Endothelial cell of umbilical vein (primary cell): Measurements from ENCODE around the gene CHST11. TPM values are rescaled to one million over a fixed set of nuclear protein-coding genes. Genes with fewer than 3 reads are reported as not detected.

Experiments
- BruUV-seq: library from RNA; stranded (reverse); fragments of 400-500 nt; replicated peaks from 2 replicates; lab custom pipeline; 2021; lab: Mats Ljungman, UMichigan
- CTCF ChIA-PET: fragments of 300-600, 350-600 bp; sonication (Branson Sonifier 250); formaldehyde crosslinking; loops from one replicate; lab custom pipeline; 2021; ENCODE audit warnings: antibody characterized with exemption, inconsistent platforms; lab: Charles Lee
- POLR2A ChIA-PET: fragments of 300-600, 350-600 bp; sonication (Branson Sonifier 250); formaldehyde crosslinking; loops from one replicate; lab custom pipeline; 2021; ENCODE audit warnings: antibody characterized with exemption, inconsistent platforms; lab: Charles Lee
- DNase-seq: peaks from one replicate; pipeline ENCODE4 v3.0.0-alpha.2; 2011; ENCODE audit warnings: low read depth, low spot score
- FAIRE-seq: peaks from 2 replicates; lab custom pipeline; 2011; peaks lifted over from hg19 to GRCh38; lab: Jason Lieb, UNC
- H2AFZ ChIP-seq: 2 replicates; pipeline ENCODE4 v1.6.0; 2012; ENCODE audit warnings: low read depth, low read length, control low read depth, inconsistent platforms
- H3K27ac ChIP-seq: 2 replicates; pipeline ENCODE4 v1.5.1; 2011; ENCODE audit warnings: low read depth, mild to moderate bottlenecking, control low read depth, low read length, moderate library complexity; ENCODE audit not compliant: insufficient read depth
- H3K27me3 ChIP-seq, 2 experiments: 2 replicates each; pipeline versions ENCODE4 v1.6.0 to v1.6.1; 2011; ENCODE audit warnings: low read length in 2 of 2, mixed read lengths in 1 of 2; ENCODE audit not compliant: control insufficient read depth in 2 of 2, insufficient read depth in 2 of 2
- H3K36me3 ChIP-seq, 2 experiments: 2 replicates in 1 of 2; 3 replicates in 1 of 2; pipeline ENCODE4 v1.5.1; 2011; ENCODE audit warnings: low read length in 2 of 2, mild to moderate bottlenecking in 1 of 2, moderate library complexity in 1 of 2; ENCODE audit not compliant: control insufficient read depth in 2 of 2, insufficient read depth in 2 of 2; ENCODE audit errors: extremely low read depth in 1 of 2
- H3K4me1 ChIP-seq: 3 replicates; pipeline ENCODE4 v1.5.1; 2011; ENCODE audit warnings: mild to moderate bottlenecking, low read length; ENCODE audit not compliant: control insufficient read depth, insufficient read depth; ENCODE audit errors: extremely low read depth
- H3K4me2 ChIP-seq: 2 replicates; pipeline ENCODE4 v1.6.1; 2011; ENCODE audit warnings: low read length, control low read depth, mixed read lengths; ENCODE audit not compliant: insufficient read depth
- H3K4me3 ChIP-seq, 3 experiments: fragments of 200-600 bp in 1 of 3; sonication (generic), shearing (Covaris generic) in 1 of 3; replicated peaks in 1 of 3; 2 replicates each; pipeline ENCODE4 v1.5.1; 2011 to 2016; ENCODE audit warnings: control low read depth in 3 of 3, low read length in 3 of 3, mild to moderate bottlenecking in 2 of 3, inconsistent platforms in 1 of 3, low read depth in 1 of 3, moderate library complexity in 1 of 3; ENCODE audit not compliant: insufficient read depth in 1 of 3
- H3K79me2 ChIP-seq: 2 replicates; pipeline ENCODE4 v1.6.0; 2012; ENCODE audit warnings: low read length, inconsistent platforms; ENCODE audit not compliant: control insufficient read depth, insufficient read depth
- H3K9ac ChIP-seq: replicated peaks from 2 replicates; pipeline ENCODE3; 2011; ENCODE audit warnings: low read length, control low read depth; ENCODE audit not compliant: insufficient read depth; ENCODE audit errors: extremely low read depth
- H3K9me1 ChIP-seq: replicated peaks from 3 replicates; pipeline ENCODE4 v1.6.0; 2011; ENCODE audit warnings: mild to moderate bottlenecking, low read length; ENCODE audit not compliant: control insufficient read depth, insufficient read depth; ENCODE audit errors: extremely low read depth
- H3K9me3 ChIP-seq: replicated peaks from 2 replicates; pipeline ENCODE4 v1.5.1; 2012; ENCODE audit warnings: low read length, inconsistent platforms; ENCODE audit not compliant: control insufficient read depth, insufficient read depth
- H4K20me1 ChIP-seq: replicated peaks from 2 replicates; pipeline ENCODE3; 2011; ENCODE audit warnings: mild to moderate bottlenecking, low read length; ENCODE audit not compliant: control insufficient read depth, insufficient read depth; ENCODE audit errors: extremely low read depth
- CTCF ChIP-seq, 2 donors: IDR thresholded peaks; 1 replicate in 1 of 2; 2 replicates in 1 of 2; pipeline ENCODE4 v1.5.1; 2011; ENCODE audit warnings: low read length in 2 of 2, mild to moderate bottlenecking in 2 of 2, moderate library complexity in 2 of 2, control low read depth in 1 of 2, inconsistent platforms in 1 of 2, low read depth in 1 of 2; ENCODE audit not compliant: insufficient read depth in 1 of 2; ENCODE audit errors: extremely low read depth in 1 of 2
- EZH2 ChIP-seq: IDR thresholded peaks from 2 replicates; pipeline ENCODE4 v1.6.1; 2012; ENCODE audit warnings: borderline replicate concordance, low read depth, mild to moderate bottlenecking, moderate library complexity, low read length, inconsistent platforms; ENCODE audit not compliant: severe bottlenecking
- FOS ChIP-seq: IDR thresholded peaks from 2 replicates; pipeline ENCODE4 v1.6.1; 2011; ENCODE audit warnings: mild to moderate bottlenecking, low read length, moderate library complexity, borderline replicate concordance; ENCODE audit not compliant: insufficient read depth
- GATA2 ChIP-seq: IDR thresholded peaks from 2 replicates; pipeline ENCODE4 v1.7.0; 2011; ENCODE audit warnings: low read depth, mild to moderate bottlenecking, moderate library complexity, mixed read lengths, low read length; ENCODE audit not compliant: insufficient read length, insufficient read depth
- JUN ChIP-seq: IDR thresholded peaks from 2 replicates; pipeline ENCODE4 v1.6.1; 2011; ENCODE audit warnings: borderline replicate concordance, low read depth; ENCODE audit not compliant: insufficient read length, insufficient read depth
- MAX ChIP-seq: IDR thresholded peaks from 2 replicates; pipeline ENCODE4 v1.6.1; 2011; ENCODE audit not compliant: insufficient read depth, insufficient read length
- MYC ChIP-seq: IDR thresholded peaks from one replicate; pipeline ENCODE4 v1.6.1; 2011; ENCODE audit warnings: mild to moderate bottlenecking, low read depth, low read length
- POLR2A ChIP-seq: IDR thresholded peaks from 2 replicates; pipeline ENCODE4 v1.6.1; 2012; ENCODE audit warnings: low read depth, mild to moderate bottlenecking, control low read depth, low read length
- POLR2AphosphoS5 ChIP-seq: IDR thresholded peaks from 2 replicates; pipeline ENCODE4 v1.6.1; 2012; ENCODE audit warnings: low read depth, mild to moderate bottlenecking, control low read depth, low read length, moderate library complexity; ENCODE audit not compliant: insufficient read depth
- dilution Hi-C: fragments of 300-500 bp; cut with MboI; formaldehyde crosslinking; loops from one replicate; pipeline ENCODE4 v1.15.0; 2019; ENCODE audit warnings: low sequenced_read_pairs; ENCODE audit not compliant: extremely low pct_ligation_motif_present
- intact Hi-C: fragments of 100-400 bp; cut with micrococcal nuclease; formaldehyde crosslinking; loops from one replicate; pipeline ENCODE4 v1.10.0; 2022
- polyA plus RNA-seq, 4 experiments: library from polyadenylated mRNA; depleted of rRNA in 3 of 4; stranded (reverse) in 3 of 4; unstranded in 1 of 4; fragments of >200 nt; gene quantifications; 2 replicates each; pipeline versions ENCODE4 v1.2.1 to v1.2.3, GENCODE V29; 2011 to 2012; ENCODE audit warnings: missing spikeins in 1 of 4
- total RNA-seq: library from RNA; stranded (reverse); gene quantifications from 2 replicates; pipeline ENCODE4 v1.2.3, GENCODE V29; 2021

The CHST11 gene
- total and polyA plus RNA-seq, 2 donors (not counting 3 experiments of a cell fraction or from before 2014, with no cell fraction given), result 19.7 to 20.9 TPM

- H3K27me3 ChIP-seq, result no peaks in the 10 kb centered on the region
- DNase-seq (no peak), FAIRE-seq (no peak)
- H4K20me1 ChIP-seq, result peaks cover 2% of the 10 kb centered on the region
- H3K4me3 ChIP-seq, result no peak overlapping the region
- peaks cover 17% of the 10 kb centered on the region for H3K79me2 ChIP-seq
- intact Hi-C loops (no loop called here), dilution Hi-C loops (no loop called here)
- H3K4me1 ChIP-seq, result no peaks in the 10 kb centered on the region
- POLR2A ChIA-PET, result no interaction called here
- no peak overlapping the region for H3K4me2 ChIP-seq
- no peaks in the 10 kb centered on the region for H3K9me3 ChIP-seq
- no TSS peak for BruUV-seq
- H2AFZ ChIP-seq, result no peak overlapping the region
- no peak overlapping the region for H3K27ac ChIP-seq
- no peaks in the 10 kb centered on the region for H3K9me1 ChIP-seq
- no peak overlapping the region for H3K9ac ChIP-seq
- CTCF ChIA-PET, result no interaction called here
- TF ChIP-seq GATA2 (no peak), POLR2AphosphoS5 (no peak), POLR2A (no peak), JUN (no peak), EZH2 (no peak), FOS (no peak), CTCF (IDR thresholded peaks at IDR 0.05; ENCODE audit: extremely low read depth in 1 of 2, insufficient read depth in 1 of 2, low read depth in 1 of 2, low read length in 2 of 2) (no peak), MAX (no peak), MYC (no peak)
- H3K36me3 ChIP-seq, result no peaks in the 10 kb centered on the region
Measured at GRCh38 chr12:104493496-104493895, 36.7 kb downstream of the CHST11 start.
